PC-9 (cell line): Measurements from ENCODE around the gene SLC28A1.

Experiments
- CTCF ChIP-seq: fragments of 200-600 bp; sonication (generic); conservative IDR thresholded peaks from 2 replicates; pipeline ENCODE4 v1.6.1; 2017; ENCODE audit warnings: mixed run types, antibody characterized with exemption, mild to moderate bottlenecking, moderate library complexity
- EZH2 ChIP-seq: fragments of 200-600 bp; sonication (generic); IDR thresholded peaks from 2 replicates; pipeline ENCODE4 v1.8.0; 2017; ENCODE audit warnings: antibody characterized with exemption, low read depth

GRCh38 chr15:84981054-84981710, 96.7 kb downstream of the SLC28A1 start:
- TF ChIP-seq CTCF (no peak; the same call in 1 of the 2 replicates), EZH2 (no peak)
